ENCODE results near the gene MGARP.
"Not testable (repeated sequence)": the region's sequence is repeated elsewhere in the genome, so short reads cannot be mapped to it uniquely, and the experiment has no call there.

MGARP gene

DNA sequence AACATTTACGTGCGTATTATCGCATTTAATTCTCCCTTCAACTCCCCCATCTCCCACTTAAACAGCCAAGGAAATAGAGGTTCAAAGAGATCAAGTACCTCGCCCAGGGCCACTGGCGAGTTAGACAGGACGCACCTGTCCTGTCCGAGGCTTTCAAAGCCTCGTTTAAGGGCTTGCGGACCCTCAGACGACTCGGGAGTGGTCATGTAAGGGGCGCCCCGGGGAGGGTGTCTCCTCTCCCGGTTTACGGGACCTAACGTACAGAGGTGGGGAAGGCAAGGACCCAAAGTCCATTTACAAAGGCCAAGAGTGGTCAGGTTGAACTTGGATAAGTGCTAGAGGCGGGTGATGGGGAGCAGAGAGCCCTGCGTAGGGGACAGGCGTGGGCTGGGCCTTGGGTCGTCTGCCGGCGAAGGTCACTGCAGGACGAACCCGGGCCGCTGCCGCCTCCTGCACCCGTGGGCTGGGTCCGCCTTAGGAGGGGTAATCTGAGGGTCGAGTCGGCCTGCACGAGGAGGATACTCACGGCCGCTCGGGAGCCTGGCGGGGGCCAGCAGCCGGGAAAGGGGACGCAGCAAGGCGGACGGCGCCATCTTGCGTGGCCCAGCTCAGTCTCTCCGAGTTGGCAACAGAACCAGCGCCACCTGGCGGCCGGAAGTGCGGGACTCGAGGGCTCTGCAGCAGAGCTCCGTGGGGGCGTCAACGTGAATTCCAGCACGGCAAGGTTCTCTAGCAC is 15.3 kb upstream of the MGARP start:
- peak; percentile 78 for DNase-seq

DNA sequence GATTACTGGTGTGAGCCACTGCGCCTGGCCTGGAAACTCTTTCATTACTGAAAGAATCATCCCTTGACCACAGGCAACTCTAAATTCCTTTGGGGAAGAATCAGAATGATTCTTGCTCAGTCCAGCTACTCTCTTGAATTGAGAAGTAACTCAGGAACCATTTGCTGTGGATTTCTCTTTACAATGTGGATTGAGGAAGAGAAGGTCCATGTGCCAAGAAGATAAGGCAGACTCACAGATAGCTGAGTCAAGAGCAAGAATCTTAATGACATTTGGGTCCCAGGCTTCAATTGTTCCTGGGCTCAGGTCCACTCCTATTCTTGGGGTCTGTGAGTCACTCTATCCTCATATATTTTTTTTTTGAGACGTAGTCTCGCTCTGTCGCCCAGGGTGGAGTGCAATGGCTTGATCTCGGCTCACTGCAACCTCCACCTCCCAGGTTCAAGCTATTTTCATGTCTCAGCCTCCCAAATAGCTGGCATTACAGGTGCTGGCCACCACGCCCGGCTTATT is 6.2 kb upstream of the MGARP start:
- no peak for DNase-seq

DNA sequence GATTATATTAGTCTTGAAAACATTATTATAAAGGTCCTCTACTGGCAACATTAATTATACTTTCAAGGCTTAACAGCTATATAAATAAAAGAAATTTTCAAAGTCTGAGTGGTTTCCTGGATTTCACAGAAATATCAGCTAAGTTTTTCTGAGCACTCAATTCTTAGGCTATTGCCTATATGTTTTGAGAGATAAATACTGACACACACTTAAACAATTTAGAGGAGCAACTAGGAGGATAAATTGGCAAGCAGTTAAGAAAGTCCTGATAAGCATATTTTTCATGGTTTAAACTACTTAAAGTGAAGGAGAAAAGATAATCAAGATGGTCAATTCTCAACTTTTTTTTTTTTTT is 2.7 kb upstream of the MGARP start:
- no peak for DNase-seq

- no peak for DNase-seq
Observed at GRCh38 chr4:139282065-139282720, 2.2 kb upstream of the MGARP start.

DNA sequence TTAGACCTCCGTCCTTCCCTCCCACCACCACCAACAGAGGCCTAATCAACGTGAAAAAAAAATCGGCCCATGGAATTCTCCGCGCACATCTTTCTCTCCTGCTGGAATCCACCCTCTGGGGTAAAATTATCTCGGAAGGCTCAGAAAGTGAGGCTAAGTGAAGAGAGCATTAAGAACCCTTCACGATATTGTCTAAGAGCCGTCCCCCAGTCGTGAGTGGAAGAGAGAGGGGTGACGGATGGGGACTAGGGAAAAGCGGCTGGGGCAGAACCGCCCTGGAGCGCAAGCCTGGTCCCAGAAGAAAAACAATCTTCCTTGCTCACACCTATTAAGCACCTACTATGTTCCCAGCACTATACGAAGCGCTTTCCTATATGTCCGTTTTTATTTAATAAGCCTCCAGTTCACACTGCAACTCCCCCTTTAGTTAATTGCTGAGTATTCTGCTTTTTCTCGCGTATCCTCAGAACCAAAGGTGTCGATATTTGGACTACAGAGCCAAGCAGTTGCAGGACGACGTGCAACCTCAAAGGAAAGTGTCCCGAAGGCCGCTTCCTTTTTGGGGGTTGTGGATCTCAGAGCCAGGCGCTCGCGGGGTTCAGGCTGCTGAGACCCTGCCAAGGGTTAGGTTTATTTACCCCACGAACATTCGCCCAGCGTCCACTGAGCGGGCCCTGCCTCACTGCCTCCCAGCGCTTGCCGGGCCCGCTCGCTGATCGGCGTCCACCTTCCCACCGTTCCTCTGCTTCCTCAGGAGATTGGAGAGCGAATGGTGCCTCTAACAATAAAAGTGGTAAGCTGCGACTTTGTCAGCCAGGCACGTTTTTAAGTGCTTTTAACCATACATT is 889 bp downstream of the MGARP start:
- DNase-seq, result no peak

DNA sequence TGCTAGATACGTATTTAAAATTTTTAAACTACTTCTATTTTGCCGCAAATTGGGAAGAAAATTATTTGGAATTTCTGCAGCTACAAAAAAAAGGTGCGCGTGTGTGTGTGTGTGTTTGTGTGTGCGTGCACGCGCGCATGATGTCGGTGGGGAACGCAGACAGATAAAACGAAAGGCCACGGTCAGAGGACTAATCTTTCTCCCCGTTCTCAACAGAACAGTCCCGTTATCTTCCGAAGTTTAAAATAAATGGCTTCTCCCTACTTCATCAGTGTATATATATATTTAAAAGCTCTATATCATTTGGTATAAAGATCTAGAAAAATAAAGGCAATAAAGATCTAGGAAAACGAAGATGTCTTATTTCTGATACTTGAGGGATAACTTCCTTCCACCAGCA is 1.5 kb downstream of the MGARP start:
- no peak for DNase-seq

DNA sequence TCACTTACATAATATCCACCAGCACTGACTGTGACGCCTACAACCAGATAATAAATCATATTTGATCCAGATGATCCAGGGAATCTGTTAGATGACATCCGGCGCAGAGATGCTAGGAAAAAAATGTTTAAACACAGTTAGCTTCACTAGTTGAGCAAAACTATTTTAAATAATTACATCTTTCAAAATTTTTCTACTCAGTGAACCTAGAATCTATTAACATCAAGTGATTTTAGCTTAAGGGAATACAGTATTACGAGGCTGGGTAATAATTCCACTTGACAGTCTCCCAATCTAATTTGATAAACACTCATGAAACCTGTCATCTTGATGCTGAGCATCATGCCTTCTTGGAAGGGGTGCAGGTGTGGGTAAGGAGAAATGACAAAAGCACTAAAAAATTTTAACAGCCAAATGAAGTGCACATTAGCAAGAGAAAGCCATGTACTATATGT is 4.7 kb downstream of the MGARP start:
- DNase-seq, result no peak

GRCh38 chr4:139274790-139275189 is 5.2 kb downstream of the MGARP start:
- DNase-seq, result no peak

GRCh38 chr4:139273835-139274234 is 6.2 kb downstream of the MGARP start:
- DNase-seq, result no peak

GRCh38 chr4:139267301-139267700 is 12.7 kb downstream of the MGARP start:
- no peak for DNase-seq

DNA sequence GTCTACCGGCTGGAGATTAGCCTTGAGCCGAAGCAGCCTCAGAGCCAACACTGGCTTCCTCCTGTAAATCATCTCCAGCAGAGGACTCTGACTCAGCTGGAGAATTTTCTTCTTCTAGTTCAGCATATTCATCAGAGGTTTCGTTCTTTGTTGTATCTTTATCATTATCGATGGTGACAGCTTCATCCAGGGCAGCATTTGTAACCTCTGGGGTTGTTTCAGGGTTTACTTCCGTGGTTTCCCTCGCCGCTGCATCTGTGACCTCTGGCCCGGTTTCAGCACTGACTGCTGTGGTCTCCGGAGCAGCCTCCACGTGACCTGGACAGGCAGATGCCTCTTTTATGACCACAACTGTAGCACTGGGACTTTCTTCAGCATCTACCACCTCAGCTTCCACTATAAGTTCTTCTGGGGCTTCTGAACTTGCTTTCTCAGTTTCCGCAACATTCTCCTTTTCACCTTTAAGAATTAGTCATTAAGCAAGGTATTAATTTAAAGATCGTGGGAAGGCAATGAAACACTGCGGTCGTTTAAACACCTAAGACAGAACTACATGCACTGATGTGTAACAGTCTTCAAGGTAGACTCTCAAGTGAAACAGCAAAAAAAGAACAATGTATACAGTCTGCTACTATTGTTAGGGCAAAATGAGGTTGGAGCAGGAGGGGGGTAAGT is 13.3 kb downstream of the MGARP start:
- DNase-seq, result no peak

GRCh38 chr4:139266208-139266582 is 13.8 kb downstream of the MGARP start:
- no peak for DNase-seq

DNA sequence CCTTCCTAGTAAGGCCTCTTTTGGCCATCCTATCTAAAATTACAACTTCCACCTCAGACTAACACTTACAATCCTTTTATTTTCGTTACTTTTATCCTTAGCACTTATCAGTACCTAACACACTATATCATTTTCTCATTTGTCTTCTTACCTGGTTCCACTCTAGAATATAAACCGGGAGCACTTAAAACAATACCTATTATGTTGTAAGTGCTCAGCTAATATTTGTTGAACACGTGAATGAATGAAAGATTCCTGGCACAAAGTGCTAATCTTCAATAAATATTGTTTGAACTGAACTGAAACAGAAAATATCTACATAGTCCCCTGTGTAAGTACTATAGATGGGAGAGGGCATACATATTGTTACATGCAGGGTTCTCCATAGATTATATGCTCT is 14.4 kb downstream of the MGARP start:
- no peak for DNase-seq

DNA sequence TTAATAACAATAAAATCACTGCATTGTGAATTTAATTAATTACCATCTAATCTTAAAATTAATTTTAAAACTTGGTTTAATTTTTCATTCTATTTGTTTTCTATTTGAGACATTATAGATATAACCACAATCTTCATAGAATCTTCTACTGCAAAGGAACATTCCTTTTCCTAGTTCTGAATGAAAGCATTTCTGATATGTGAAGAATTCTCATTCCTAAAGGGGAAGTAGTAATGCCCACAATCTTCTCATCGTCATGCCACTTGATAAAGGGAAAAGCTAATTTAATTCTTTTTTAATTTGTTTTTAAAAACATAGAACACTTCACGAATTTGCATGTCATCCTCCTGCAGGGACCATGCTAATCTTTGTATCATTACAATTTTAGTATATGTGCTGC is 23.7 kb downstream of the MGARP start:
- no peak for DNase-seq

- not testable (repeated sequence) for DNase-seq
Observed at GRCh38 chr4:139255581-139255980, 24.4 kb downstream of the MGARP start.

DNA sequence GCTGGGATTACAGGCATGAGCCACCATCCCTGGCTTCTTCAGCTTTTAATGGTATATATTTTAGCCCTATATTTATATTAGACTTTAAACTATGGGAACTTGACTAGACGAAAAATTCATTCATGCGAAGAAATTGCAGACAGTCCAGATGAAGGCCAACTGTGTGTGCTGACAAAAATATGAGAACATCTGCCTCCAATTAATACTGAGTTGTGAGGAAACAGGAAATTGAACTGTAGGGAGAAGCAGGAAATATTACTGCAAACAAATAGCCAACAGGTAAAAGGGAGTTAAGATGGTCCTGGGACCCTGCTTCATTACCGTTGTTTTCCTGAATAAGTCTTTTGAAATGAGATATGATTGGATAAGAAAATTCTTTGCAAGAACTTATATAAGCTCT is 26.3 kb downstream of the MGARP start:
- no peak for DNase-seq

GRCh38 chr4:139253046-139253445 is 27.0 kb downstream of the MGARP start:
- no peak for DNase-seq

DNA sequence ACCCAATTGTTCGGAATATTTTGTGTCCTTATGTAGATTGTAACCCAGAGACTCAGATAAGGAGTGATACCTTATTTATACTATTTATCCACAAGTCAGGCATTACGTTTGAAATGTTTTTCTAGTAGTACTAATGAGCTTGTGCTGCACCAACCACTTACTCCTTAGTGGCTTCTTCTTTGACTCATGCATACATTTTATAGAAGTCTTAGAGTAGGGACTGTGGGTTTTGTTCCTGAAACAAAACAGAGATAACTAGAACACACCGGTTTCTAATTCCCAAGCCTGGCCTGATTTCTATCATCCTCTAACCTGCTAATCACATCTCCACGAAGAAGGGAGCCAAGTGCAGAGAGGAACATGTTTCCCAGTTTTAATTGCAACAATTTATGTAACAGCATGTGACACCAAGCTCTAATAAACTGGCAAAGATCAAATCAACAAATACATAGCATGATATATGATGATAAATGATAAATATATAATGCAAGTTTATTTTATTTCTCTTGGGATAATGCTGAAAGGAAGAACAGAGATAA is 32.3 kb downstream of the MGARP start:
- no peak for DNase-seq

DNA sequence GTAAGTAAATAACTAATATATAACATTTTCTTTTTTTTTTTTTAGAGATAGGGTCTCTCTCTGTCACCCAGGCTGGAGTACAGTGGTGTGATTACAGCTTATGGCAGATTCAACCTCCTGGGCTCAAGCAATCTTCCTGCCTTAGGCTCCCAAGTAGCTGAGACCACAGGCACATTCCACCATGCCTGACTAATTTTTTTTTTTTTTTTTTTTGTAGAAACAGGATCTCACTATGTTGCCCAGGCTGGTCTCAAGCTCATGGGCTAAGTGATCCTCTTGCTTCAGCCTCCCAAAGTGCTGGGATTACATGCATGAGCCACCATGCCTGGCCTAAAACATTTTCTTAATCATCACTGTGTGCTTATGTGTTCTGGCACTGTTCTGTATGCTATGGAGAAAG is 32.8 kb downstream of the MGARP start:
- no peak for DNase-seq

- DNase-seq, result no peak
Observed at GRCh38 chr4:139246166-139246565, 33.9 kb downstream of the MGARP start.

GRCh38 chr4:139245590-139245989 is 34.4 kb downstream of the MGARP start:
- DNase-seq, result no peak

GRCh38 chr4:139243448-139244365 is 36.3 kb downstream of the MGARP start:
- DNase-seq, result no peak

Data from NCI-H1105 (cell line).